NCI-H526 (cell line): ENCODE data around the gene KRT39.
"Not testable (repeated sequence)": the region's sequence is repeated elsewhere in the genome, so short reads cannot be mapped to it uniquely, and the experiment has no call there.

Experiments
- DNase-seq, 2 experiments: peaks; one replicate each; lab custom pipeline; 2025; lab: John Stamatoyannopoulos, UW

Gene KRT39

DNA sequence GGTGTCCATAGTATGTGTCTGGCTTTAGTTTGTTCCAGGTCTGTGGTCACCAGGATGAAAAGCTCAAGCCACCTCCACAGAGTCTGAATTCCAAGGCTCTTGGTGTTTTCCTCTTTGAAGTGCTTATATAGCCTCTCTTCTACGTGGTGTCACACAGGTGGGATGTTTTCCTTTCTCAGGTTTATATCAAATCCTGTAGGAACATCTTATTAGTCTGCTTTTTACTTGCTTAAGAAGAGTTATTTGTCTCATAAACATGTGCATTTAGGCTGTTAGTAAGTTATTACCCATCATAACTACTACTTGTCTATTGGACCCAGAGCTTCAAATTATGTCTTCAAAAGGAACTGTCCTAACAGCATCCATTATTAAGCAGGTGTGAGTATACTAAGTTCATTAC is at the start of gene KRT39:
Gene KRT39, minus strand, starts transcription at position 101 of the 400 bp plus-strand sequence. Its CDS starts 92 bp downstream, at position 9.
- no peak for DNase-seq

DNA sequence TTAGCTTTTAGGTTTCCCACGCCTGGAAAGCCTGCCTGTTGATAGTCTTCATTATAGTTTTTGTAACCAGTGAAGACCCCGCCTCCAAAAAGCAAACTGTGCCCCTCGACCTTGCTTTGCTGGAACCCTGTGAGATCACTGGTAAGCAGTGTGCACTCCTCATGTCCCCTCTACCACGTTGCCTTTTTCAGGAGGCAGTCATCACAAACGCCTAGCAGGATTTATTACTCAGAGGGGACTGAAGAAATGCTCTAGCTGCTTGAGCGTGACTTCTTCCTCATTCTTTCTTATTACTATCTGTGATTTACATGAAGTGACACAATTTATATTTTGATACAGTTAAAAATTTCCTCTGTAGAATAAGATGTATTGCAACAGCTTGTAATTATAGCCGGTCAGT is 48.7 kb upstream of the KRT39 start:
- no peak for DNase-seq

DNA sequence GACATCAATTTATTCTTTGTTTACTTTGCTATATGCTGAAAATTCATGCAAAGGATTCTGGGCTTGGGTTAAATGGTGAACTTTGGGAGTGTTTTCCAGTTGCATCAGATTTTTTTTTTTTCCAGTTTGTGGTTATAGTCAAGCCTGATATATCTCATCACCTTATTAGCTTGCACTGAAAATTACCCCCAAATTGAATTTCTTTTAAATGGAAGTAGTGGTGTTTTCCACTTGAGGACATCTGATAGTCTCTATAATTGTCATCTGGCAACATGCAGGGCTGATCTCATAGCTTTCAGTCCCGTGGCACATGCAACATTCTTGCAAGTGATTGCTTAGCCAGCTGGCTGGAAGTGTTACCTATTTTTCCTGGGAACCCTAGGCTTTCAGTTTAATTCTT is 46.9 kb upstream of the KRT39 start:
- DNase-seq = no peak

DNA sequence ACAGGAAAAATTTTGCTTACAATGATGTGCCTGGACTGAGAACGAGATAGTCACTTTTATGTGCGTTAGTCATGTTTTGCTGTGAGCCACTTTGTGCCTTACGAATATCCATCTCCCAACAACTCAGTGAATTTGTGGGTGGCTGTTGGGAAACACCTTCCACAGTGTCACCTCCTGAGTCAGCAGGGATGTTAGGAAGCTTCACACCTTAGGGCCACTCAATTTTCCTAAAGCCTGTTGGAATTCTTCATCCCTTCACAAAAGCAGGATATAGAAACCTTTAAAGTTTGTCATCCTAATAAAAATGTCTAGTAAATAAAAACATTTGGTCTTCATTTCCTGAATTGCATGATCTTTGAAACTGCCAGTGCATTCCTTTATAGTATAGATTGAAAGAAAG is 46.4 kb upstream of the KRT39 start:
- no peak for DNase-seq

DNA sequence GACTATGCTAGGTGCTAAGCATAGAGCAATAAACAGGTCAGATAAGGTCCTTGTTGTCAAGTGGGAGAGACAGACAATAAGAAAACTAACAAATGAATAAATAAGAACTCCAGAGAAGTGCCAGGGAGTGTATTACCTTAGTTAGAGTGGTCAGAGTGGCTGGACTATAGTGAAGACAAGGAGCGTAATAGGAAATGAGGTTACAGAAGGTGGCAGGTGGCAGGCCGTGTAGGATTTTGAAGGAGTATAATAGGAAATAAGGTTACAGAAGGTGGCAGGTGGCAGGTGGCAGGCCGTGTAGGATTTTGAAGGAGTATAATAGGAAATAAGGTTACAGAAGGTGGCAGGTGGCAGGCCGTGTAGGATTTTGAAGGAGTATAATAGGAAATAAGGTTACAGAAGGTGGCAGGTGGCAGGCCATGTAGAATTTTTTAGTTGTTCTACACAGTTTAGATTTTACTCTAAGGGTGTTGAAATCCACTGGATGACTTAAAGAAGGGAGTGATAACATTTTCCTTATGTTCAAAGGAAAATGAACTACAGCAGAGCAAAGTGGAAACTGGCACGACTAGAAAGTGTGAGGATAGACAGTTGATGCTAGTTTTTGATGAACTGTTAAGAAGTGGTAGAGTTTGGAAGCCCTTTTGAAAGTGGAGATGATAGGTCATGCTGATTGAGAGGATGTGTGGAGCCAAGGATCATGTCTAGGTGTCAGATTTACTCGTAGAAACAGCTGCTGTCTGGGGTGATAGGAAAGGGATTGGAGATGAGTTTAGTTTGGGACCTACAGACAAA is 45.8 kb upstream of the KRT39 start:
- no peak for DNase-seq

DNA sequence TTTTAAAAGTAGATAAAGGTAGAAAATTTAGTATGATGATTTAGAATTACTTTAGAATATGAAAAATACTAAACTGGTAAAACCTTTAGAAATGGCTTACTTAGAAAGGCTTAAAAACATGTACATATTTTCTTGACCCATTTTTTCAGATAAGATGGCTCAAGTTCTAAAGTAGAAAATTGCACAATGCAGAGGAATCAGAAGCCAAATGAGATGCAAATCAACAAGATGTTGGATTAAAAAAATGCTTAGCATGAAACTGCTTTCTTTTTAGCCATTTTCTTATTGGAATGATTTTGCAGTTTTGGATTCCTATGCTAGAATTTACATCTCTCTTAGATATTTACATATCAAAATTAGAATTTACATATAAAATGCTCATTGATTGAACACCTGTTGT is 43.7 kb upstream of the KRT39 start:
- DNase-seq = peak; percentile 33 to 63

DNA sequence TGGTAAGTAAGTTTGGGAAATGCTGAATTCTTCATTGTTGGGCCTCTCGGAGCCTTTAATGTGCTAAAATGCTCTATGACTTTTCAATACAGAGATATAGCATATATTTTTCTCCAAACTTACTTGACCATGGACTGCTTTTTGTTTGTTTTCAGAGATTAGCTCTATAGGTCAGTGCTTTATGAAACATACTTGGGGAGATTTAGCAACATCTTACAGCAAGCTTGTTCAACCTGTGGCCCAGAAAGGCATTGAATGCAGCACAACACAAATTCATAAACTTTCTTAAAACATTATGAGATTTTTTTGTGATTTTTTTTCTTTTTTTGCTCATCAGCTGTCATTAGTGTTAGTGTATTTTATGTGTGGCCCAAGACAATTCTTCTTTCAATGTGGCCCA is 43.2 kb upstream of the KRT39 start:
- DNase-seq = no peak

DNA sequence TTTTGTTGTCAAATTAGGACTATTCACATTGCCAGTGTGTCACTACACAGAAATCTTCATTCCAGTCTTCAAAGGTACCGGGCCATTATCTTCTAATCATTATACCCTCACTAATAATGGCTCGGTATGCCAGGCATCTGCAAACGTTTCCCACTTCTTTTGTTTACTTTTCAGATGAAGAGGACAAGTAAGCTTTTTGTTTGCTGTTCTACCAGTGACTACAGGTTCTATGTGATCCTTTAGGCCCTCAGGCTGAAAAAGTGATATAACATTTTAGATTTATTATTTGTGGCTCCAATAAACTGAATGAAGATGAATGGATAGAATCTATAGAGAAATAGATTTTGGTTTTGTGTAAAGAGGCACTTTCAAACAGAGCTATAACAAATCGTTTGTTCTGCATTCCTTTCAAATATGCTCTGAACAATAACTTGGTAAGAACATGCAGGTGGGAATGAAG is 42.6 kb upstream of the KRT39 start:
- DNase-seq = peak; percentile 28 to 50

DNA sequence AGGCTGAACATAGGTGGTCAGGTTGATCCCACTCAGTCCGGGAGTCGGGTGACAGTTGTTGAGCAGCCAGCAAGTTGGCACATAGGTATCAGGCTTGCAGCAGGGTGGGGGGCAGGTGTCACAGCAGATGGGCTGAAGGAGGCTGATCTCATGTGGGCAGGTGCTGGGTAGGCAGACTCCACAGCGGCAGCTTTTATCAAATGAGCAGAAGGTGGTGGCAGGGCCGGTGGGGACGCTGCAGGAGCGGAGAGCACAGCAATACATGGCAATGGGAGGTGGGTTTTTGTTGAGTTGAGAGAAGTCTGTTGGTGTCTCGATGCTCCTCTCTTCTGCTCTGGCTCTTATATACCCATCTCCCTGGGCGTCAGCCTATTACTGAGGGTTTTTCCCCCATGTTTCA is 42.1 kb upstream of the KRT39 start, which contains the start of gene KRTAP3-1:
Gene KRTAP3-1, minus strand, starts transcription at position 318 of the 400 bp plus-strand sequence. Its CDS starts 54 bp downstream, at position 264.
- peak; percentile 36 to 80 for DNase-seq

DNA sequence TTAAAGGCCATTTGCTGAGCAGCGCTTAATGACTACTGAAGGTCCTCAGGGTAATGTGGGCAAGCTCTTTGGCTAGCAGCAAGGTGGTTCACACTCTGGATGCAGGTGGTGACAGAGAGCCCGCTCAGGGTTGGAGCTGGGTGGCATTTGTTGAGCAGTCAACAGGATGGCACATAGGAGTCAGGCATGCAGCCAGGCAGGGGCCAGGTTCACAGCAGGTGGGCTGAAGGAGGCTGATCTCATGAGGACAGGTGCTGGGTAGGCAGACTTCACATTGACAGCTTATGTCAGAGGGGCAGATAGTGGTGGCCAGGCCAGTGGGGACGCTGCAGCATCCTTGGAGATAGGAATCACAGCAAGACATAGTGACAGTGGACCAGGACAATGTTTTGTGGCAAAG is 37.6 kb upstream of the KRT39 start:
- DNase-seq = no peak

DNA sequence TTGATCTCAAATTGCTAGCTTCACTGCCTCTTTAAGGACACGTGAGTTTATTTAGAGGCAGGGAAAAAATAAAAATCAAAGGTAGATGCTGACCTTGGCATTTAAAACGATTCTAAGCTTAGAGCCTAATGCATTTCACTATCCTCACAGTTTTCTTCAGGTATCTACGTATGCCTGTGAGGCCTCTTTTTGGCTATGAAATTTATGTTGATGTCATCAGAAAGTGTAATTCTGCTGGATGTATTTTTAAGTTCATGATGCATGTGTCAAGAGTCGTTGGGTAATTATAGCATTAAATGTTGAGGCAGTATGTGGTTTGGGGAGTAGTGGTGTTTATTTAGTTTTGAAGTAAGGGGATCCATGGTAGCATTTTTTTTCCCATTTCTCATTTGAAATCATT is 37.2 kb upstream of the KRT39 start:
- DNase-seq = no peak

DNA sequence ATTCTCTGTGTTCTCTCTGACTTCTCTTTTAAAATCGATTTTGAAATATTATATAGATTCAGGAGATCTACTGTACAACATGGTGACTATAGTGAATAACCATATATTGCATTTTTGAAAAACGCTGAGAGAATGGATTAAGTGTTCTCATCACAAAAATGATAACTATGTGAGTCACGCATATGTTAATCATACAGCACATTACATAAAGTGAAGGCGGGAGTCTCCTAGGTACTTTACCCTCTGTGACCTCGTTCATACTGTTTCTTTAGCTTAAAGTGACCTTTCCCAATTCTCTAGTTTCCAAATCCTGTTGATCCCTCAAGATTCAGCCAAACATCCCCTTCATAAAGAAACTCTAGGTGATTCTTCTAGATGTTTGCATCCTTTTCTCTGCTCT is 36.1 kb upstream of the KRT39 start:
- DNase-seq = no peak

DNA sequence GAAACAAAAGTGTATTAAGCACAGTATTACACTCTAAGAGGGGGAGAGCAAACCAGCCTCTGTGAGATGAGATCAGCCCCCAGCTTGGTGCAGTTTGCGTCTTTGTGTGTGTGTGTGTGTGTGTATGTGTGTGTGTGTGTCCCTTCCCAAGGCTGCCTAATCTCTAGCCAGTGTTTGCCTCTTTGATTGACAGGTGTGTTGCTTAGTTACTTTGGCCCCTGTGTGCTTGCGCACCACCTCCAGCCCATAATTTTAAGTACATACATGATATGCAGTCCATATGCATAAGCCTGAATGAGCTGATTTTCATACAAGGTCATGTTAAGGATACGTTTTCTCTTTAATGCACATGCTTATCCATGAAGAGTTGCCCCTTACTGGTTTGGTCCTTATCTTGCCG is 35.0 kb upstream of the KRT39 start:
- DNase-seq = peak; percentile 57 to 58

DNA sequence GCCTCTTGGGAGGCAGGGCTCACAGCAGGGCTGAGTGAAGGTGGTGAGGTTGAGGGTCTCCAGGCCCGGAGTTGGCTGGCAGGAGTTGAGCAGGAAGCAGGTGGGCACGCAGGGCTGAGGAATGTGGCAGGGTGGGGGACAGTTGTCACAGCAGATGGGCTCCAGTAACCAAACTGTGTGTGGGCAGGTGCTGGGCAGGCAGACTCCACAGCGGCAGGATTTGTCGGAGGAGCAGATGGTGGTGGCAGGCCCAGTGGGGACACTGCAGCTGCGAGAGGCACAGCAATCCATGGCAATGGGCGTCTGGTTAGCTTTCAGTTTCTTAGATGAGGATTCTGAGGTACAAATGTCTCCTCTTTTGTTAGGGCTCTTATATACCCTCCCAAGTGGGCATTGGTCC is 32.8 kb upstream of the KRT39 start, which contains the start of gene KRTAP3-2:
Gene KRTAP3-2, minus strand, starts transcription at position 344 of the 400 bp plus-strand sequence. Its CDS starts 53 bp downstream, at position 291.
- DNase-seq = not testable (repeated sequence)

DNA sequence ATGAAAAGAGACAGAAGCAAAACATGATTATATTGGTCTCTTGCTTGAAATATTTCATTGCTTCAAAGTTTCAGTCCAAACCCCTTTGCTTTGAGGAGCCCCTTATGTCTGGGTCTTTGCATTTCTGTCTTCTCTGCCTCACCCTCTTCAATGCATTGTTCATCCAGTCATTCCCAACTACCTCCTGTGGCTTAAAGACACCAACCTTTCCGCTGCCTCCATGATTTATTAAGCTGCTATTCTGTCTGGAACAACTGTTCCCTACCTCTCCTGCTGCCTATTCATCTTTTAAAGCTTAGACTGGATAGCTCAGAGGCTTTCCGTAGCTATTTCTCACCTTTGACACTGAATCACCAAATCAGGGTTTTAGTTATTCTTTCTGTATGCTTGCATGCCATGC is 30.6 kb upstream of the KRT39 start:
- DNase-seq = no peak

DNA sequence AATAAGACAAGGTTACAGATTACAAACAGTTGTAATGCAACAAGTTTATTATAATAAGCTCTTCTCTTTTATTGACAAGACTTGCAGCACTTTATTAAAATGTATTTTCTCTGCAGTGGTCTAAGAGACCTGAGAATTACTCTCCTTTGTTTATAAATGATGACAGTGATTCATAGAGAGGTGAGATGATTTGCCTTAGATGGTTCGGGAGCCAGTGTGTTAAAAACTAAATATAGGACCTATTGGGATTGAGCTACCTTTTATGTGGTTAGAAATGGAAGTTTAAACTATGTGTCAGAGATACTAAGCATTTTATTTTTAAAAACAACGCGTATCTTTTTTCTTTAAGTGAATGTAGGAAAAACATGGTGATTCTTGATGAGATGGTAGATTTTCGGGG is 30.1 kb upstream of the KRT39 start:
- no peak for DNase-seq

DNA sequence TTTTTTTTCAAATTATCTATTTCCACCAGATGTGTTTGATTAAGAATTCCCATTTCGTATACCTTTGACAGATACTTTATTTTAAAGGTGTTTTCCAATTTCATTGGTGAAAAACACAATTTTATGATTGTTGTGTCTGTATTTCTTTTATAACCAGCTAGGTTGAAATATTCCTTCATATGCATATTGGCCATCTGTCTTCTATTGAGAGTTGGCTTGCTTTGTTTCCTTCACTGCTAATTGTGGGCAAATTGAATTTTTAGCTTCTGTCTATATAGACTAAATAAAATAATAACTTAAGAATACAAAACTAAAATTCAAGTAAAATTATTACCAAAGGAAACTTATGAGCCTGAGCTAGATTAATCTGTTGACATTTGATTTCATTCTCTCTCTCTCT is 28.4 kb upstream of the KRT39 start:
- no peak for DNase-seq

DNA sequence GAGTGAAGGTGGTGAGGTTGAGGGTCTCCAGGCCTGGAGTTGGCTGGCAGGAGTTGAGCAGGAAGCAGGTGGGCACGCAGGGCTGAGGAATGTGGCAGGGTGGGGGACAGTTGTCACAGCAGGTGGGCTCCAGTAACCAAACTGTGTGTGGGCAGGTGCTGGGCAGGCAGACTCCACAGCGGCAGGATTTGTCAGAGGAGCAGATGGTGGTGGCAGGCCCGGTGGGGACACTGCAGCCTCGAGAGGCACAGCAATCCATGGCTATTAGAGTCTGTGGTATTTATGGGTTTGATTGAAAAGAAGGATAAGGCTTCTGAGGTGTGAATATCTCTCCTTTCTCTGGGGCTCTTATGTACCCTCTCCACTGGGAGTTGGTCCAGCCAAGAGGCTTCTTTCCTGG is 27.1 kb upstream of the KRT39 start, which contains the start of gene KRTAP3-3:
Gene KRTAP3-3, minus strand, starts transcription at position 326 of the 400 bp plus-strand sequence. Its CDS starts 67 bp downstream, at position 259.
- DNase-seq = no peak

DNA sequence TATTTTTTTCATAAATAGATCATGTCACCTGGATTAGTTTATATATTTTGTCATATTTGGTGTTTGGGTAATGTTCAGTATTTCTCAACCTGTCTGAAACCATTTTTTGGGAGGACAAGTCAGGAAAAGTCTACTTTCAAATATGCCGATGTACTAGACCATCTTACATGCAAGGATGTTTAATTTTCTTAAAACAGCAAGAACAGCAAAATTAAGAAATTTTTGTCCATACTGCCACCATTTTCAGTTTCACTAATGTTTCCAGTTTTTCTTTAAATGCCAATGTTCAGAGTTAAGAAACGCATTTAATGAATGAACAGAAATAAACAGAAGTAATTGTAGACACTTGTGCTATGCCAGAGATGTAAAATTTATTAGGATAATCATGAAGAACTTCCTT is 26.3 kb upstream of the KRT39 start:
- no peak for DNase-seq

DNA sequence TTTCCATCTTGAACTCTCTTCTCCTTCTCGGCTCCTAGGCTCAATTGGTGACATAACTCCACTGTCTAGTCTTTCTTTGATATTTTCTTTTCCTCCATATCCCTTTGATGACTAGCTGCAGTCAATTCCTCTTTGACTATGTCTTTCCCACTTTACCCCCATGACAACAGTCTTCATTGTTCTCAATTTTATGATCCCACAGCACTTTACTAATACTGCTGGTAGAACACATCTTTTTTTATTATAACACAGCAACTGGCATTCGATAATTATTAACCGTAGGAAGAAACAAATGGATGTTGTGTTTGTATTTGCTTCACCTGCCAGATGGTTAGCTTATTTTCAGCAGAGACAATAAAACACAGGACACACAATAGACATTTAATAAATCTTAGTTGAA is 25.9 kb upstream of the KRT39 start:
- DNase-seq = peak; percentile 61 to 64

DNA sequence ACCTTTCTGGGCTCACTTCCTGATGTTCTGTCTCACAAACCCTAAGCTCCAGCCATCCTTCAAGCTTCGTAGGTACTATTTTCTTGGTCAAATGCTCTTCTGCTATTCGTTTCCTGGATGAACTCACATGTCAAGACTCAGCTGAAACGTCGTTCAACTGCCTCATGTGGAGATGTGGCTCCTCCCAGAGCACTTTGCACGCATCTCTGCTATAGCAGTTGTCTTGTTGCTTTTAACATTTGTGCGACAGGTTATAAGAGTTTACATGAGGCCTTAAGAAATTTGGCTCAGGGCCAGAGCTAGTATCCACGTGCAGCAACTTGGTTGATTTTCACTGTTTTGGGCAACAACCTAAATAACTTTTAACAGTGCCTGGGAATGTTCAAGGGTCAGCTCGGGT is 20.2 kb upstream of the KRT39 start:
- peak; percentile 32 to 80 for DNase-seq

DNA sequence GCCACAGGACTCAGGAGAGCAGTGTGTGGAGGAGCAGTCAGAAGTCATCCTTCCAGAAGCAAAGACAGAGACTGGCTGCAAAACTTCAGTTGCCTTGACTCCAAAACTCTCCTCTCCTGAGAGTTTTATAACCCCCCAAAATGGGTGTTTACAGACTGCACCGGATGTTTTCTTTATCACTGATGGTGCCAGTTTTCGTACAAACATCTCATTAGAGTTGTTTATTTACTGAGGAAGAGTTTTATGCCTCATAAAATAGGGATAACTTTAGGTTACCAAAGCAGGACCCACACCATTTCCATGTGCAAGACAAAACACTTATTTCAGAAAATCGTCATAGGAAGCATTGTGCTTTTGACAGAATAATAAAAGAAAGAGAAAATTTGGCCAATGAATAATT is 17.5 kb upstream of the KRT39 start, which contains the start of gene KRT40:
Gene KRT40, minus strand, starts transcription at position 101 of the 400 bp plus-strand sequence. Its CDS starts 53 bp downstream, at position 48.
- DNase-seq = no peak

DNA sequence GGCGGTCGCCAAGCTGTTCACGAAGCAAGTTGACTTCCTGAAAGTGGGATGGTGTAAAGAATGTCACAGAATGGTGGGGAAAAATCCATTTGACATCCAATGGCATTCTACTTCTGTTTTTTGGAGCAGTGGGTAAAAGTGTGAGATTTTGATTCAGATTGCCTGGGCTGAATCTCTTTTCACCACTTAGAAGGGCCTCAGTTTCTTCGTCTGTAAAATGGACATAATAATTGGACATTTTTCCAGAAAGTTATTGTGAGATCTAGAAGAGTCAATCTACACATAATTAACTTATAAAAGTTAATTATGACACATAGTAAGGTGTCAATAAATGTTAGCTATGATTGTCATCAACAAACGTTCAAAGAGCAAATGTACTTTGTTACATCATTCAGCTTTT is 14.4 kb upstream of the KRT39 start:
- no peak for DNase-seq
